GM21515 (cell line): ENCODE data around the gene IL17B.

Source experiments
- ATAC-seq: cut with Tn5 transposase; IDR thresholded peaks from one replicate; pipeline ENCODE4 v1.9.1; 2021; ENCODE audit not compliant: unreplicated experiment

Gene IL17B

DNA sequence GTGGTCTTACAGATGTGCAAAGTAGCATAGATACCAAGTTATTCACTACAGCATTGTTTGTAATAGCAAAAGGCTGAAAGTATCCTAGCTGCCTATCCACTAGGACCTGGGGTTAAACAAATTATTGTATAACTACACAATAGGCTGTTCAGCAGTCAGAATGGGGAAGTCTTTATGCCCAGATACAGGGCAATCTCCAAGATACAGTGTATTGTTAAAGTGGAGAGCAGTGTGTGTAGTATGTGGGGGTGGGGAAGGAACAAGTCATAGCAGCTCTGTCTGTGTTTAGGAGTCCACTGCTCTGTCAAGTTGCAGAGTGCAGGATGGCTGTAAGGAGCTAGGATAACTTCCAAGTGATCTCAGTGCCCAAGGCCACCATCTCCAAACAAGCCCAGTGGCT, 15.7 kb downstream of the IL17B start:
- ATAC-seq, result no peak

DNA sequence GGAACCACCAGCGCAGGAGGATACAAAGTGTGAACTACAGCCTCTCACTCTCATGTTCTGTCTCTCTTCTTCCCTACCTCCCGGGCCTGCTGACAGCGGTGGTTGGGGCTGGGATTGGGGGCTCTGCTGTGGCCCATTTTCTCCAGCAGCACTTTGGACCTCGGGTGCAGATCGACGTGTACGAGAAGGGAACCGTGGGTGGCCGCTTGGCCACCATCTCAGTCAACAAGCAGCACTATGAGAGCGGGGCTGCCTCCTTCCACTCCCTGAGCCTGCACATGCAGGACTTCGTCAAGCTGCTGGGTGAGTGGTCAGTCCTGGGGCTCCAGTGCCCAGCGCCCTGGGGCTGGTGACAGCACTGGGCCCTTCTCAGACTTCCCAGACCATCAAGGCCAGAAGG, 16.6 kb downstream of the IL17B start:
- no peak for ATAC-seq

DNA sequence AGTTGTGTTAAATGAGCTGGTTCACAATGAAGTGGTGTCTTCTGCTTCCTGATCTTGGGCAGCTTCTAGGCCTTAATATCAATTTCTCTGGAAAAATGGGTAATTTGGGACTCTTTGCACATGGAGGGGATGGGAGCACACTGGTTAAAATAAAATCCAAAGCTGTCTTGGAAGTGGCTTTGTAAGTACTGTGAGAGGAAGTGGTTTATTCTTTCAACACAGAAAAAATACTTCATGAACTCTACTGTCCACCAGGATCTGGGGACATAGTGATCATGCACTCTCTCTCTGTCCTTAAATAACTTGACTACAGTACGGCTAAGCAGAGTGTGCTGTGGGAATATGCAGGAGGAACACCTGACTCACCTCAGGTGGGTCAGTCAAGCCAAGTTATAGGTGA, 18.8 kb downstream of the IL17B start:
- ATAC-seq, result no peak

DNA sequence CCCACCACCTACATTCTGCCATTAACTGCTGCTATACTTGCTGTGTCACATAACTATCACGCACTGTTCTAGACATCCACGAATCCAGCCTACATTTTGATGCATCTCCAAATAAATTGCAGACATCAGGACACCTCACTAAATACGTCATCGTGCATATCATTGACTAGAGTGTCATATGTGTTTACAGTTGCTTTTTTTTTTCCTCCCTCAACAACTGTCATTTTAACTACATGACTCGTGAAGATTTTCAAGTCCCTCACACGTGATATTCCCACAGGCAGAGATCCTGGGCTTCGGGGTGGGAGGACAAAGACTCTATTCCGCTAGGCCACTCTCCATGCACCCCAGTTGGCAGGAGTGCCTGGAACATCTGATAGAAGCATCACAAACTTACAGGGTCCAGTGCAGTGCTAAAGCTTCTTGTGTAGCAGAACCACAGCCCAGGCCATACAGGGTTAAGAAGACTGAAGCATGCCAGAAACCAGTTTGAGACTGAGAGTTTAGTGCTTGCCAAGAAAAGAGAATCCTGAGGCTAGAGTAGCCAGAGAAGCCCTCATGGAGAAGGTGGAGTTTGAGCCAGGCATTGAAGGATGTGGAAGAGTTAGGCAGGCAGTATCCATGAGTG, 20.1 kb downstream of the IL17B start:
- ATAC-seq, result no peak

DNA sequence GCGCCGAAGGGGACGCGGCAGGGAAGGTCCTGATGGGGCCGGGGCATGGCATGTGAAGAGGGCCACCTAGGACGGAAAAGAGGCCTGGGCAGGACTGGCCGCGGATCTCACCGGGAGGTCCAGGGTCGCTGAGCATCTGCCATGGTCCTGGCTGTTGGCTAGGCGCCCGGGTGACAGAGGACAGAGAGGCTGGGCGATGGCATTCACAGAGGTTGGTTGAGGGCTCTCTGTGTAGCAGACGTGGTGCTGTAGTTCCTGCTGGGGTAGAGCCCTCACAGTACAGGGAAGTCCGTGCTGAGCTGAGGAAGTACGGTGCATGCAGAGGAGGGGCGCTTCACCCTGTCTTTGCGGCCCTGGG, 20.8 kb downstream of the IL17B start:
- ATAC-seq, result peak; percentile 6

DNA sequence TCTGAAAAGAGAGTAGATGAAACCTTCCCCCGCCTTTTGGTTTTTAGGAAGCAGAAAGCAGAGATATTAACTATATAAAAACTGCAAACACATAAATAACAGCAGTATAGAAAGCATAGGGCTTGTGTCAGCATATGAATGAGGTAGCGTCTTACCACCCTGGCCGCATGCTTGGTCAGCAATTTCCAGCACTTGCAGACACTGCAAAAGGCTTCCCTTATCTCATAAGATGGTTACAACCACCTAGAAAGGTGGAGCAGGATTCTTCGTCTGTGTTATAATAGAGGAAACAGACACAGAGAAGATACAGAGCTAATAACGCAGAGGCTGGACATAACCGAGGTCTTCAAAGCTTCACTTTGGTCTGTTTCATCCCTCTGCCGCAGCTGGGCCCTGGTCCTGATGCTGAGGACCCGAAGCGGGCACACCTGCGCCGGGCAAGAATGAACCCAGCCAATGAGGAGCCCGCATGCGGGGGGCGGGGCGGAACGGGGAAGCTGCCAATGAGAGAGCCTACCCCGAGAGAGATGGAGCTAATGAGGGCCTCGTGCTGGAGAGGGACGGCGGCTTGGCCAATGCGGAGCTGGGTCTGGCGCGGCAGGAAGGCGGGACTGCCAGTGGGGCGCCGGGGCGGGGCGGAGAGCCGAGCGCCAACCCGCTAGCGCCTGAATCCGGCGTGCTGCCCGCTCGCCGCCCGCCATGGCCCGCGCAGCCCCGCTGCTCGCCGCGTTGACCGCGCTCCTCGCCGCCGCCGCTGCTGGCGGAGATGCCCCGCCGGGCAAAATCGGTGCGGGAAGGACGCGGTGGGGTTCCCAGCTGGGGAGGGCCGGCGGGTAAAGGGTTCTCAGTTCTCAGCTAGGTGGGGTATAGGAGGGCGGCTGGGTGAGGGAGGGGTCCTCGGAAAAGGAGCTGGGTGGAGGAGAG, 21.5 kb downstream of the IL17B start, which contains the start of gene PCYOX1L:
Gene PCYOX1L (plus strand): TSS at position 677 of the 924 bp plus-strand sequence. CDS start 23 bp downstream, at position 700.
- ATAC-seq, result peak; percentile 100

DNA sequence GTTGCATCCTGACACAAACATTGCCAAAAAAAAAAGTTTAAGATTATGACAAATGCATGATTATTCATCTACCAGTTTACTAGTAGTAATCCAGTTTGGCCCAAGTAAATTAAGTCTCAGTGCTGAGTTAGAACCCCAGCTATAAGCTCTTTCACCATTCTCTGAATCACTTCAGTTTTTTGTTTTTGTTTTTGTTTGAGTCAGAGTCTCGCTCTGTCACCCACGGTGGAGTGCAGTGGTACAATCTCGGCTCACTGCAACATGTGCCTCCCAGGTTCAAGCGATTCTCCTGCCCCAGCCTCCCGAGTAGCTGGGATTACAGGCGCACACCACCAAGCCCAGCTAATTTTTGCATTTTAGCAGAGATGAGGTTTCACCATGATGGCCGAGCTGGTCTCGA, 22.7 kb downstream of the IL17B start:
- ATAC-seq, result no peak

DNA sequence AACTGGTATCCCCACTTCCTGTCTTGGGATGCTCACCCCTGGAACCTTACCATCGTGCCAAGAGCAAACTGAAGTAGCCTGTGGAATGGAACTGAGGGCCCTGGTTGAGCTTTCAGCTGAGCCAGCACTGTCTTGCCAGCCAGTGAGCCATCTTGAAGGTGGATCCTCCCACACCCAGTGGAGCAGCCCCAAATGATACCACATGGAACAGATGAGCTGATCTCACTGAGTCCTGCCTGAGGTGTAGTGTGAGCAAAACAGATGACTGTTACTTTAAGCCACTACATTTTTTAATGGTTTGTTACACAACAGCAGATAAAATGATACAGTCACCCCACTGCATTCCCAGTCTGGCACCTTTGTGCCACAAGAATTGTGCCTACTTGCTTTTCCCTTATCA, 23.4 kb downstream of the IL17B start:
- ATAC-seq, result no peak

DNA sequence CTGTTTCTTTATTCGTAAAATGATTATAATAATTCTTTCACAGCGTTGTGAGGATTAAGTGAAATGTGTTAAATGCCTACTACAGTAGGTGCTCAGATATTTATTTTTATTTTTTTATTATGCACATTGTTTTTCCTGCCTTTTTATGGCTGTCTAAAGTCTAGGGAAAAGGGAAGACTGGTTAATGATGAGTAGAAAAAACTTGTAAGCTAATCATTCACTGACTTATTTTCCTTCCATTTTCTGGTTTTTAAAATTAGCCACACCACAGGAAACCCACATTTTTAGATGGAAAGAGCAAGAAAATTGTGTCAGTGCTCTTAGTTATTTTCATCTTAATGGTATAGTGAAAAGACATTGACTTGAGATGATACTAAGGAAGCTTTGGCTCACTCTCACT, 25.2 kb downstream of the IL17B start:
- no peak for ATAC-seq

DNA sequence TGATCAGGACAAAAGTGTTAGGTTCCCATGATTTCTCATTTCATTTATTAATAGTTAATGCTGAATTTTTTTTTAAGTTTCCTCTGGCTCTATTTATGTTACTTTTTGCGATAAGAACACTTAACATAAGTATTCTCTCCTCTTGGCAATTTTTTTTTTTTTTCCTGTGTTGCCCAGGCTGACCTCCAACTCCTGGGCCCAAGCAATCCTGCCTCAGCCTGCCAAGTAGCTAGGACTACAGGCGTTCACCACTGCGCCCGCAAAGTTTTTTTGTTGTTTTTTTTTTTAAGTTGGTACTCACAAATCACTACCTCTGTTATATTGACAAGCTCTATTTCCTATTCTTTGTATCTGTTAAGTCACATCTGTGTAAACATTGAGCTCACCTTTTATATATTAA, 26.9 kb downstream of the IL17B start:
- ATAC-seq, result no peak

DNA sequence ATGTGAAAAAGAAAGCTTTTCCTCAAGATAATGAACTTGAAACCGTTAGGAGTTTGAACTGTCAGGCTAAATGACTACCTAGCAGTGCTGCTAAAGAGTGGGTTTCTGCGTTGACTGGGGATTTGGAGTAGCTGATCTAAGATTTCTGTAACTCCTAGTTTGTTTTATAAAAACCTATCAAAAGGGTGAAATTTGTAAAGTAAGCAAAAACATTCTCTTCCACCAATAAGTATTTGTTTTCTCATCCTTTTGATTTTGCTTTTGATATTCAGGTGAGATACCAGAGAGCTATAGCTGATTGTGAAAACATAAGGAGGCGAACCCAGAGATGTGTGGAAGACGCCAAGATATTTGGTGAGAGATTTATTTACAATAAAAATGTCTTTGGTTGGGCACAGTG, 29.7 kb downstream of the IL17B start:
- no peak for ATAC-seq

DNA sequence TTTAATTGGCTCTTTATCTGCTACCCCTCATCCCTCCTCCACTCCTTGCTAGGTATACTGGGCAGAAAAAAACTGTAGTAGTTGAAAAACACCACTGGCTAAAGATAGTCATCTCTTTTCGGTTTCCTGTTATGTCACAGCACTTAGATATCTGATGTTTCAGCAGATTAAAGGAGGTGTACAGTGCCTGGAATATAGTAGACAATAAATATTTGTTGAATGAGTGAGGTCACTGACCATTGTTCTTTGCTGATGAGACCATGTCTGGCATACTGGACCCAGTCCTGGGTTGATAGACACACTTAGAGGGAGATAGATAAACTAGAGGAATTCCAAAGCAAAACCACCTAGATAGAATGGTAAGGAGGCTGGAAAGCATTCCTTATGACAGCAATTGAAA, 30.6 kb downstream of the IL17B start:
- no peak for ATAC-seq

DNA sequence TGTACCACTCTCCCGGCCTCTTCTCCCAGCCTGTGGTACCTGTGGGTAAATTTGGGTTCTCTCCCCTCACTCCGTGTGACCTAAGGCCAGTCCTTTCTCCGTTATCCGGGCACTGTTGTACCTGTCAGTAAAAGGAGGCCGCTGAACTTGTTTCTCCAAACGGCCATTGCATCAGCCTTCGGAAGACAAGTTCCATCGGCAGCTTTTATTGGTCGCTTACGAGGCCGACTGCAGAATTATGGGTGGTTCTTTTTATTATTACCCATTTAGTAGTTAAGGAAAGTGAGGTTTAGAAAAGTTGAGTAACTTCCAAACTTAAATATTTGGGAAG, 33.2 kb downstream of the IL17B start:
- peak; percentile 7 for ATAC-seq

DNA sequence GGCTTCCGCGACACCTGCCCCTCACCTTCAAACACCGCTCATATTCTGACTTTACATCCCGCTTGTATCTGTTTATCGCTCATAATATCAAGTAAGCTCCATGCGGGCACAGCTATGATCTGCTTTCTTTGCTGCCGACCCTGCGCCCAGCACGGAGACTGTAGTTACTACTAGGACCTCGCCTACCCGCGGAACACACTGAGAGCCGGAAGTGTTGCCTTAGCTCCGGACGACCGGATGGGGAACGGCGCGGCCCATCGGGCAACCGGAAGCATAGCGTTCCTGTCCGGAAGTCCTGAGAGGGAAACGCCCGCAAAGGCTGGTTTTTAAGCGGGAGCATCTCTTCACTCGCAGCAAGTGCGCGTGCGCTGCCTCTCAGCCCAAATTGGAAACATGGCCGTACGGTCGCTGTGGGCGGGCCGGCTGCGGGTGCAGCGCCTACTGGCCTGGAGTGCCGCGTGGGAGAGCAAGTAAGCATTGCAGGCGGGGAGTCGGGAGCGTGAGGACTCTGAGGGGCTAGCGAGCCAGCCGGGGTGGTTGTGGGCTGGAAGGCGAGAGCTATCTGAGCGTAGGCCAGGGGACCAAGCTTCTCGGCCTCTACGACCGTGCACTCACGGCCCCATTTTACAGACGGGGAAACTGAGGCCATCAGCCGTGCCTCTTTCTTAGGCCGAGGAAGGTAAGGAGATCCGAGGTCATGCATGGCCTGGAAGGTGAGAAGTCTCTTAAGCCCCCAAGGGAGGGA, 33.8 kb downstream of the IL17B start, which contains the start of gene GRPEL2:
Gene GRPEL2 (plus strand): TSS at position 353 of the 745 bp plus-strand sequence. CDS start 41 bp downstream, at position 394.
- ATAC-seq, result peak; percentile 96

DNA sequence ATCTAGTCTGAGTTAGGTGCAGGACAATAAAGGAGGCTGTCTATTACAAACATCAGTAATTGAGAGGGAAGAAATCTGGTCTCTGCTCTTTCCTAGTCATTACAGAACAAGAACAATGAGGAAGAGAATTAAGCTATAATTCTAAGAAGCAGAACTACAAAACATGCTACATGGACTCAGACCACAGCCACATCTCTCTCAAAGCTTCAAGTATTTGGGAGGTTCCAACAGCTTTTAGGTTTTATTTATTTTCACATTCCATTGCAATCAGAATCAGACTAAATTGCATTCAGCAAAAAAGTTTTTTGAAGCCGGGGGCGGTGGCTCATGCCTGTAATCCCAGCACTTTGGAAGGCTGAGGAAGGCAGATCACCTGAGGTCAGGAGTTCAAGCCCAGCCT, 34.9 kb downstream of the IL17B start:
- ATAC-seq, result no peak

DNA sequence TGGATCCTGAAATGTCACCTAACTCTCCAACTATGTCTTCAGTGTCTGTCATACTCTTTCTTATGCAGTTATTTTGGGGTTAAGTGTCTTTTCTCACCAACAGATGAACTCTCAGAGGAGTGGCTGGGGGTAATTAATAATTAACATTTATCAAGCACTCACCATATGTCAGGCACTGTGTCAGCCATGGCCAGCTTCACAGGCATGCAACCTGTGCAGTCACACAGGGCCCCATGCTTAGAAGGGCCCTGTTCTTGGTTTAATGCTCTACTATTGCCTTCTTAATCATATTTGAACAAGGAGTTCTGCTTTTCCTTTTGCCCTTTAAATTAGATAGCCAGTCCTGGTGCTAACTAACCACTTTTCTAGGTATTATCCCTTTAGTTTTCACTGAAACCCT, 37.2 kb downstream of the IL17B start:
- ATAC-seq, result no peak

DNA sequence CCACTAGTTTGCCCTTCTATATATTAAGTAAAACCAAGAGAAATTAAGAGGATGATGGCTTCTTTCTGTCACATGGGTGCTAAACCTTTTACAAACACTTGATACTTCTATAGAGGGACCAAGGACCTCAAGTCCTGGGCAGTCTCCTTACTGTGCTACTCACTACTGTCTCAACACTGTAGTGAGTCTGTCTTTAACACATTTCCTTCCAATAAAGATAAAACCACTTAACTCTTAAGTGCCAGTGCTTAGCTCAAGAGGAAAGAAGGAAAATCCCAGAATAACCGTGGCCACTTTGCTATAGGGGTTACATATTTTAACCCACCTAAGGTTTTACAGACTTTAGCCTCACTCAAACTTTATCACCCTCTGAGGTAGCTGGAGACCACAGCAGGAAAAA, 38.2 kb downstream of the IL17B start:
- no peak for ATAC-seq

DNA sequence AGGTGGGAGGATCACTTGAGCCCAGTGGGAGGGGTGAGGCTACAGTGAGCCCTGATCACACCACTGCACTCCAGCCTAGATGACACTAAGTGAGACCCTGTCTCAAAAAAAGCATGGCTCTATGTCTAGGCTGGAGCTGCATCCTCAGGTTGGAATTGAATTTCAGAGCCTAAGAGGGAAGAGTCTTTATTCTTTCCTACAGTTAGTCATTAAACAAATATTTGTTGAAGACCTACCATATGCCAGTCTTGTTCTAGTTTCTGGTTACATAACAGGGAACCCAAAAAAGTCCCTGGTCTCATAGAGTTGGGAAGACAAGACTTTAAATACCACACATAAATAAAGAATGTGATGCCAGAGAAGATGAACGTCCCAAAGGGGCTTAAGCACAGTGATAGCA, 40.7 kb downstream of the IL17B start:
- no peak for ATAC-seq

DNA sequence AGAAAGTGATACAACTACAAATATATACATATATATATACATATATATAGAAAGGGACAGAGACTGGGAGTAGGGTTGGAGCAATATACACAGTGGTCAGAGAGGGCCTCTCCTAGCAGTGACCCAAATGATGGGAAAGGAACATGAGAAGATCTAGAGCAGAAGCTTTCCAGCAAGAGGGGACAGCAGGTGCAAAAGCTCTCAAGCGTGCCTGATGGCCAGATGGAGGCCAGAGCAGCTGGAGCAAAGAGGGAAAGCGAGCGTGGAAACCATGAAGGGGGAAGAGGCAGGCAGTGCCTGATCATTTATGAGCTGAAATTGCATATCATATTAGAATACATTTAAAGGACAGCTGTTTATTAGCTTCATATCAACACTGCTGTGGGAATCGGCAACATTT, 41.4 kb downstream of the IL17B start:
- ATAC-seq, result no peak

DNA sequence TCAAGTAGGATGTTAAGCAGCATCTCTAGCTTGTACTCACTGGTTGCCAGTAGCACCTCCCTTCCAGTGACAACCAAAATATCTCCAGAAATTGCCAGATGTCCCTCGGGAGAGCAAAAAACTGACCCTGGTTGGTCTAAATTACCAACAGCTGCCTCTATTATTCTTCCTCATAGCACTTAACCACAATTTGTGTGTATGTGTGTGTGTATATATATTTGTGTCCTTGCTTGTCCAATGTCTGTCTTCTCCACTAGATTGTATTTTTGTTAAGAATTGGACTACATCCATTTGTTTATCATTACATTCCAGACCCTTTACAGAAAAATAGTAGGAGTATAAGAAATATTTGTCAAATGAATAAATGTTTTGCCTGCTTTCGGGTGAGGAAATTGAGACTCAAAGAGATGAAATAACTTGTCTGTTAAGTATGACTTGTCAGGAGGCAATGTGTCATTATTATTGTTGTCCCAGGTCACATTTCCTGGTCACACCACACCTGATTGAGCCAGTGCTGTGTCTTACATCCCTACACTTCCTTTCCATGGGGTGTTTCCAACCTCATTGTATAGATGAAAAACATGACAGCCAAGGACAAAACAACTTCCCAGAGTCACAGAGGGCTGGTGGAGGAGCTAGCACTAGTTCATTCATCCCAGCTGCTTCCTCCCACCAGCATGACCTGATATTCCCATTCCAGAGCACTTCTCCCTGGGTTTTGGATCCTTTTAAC, 45.2 kb downstream of the IL17B start:
- ATAC-seq, result no peak

DNA sequence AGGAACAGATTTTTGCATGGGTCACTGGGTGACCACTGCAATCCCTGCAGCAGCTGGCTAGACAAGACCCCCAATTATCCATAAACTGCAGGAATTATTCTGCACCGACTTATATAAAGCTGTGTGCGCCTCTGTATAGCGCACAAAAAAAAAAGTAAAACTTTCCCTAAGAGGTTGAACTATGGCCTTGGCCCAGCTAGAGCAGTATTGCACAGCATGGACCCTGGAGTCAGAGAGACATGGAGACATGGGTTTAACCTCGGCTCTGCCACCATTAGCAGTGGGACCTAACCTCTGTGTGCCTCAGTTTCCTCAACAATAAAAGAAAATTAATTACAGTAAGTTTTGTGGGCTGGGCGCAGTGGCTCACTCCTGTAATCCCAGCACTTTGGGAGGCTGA, 50.9 kb downstream of the IL17B start:
- no peak for ATAC-seq
